ENCODE measurements around the gene FGF14. TPM values are rescaled to one million over a fixed set of nuclear protein-coding genes. Genes with fewer than 3 reads are reported as not detected.

The FGF14 gene
- total RNA-seq, 1 donor from 2014 or later, result not detected

DNA sequence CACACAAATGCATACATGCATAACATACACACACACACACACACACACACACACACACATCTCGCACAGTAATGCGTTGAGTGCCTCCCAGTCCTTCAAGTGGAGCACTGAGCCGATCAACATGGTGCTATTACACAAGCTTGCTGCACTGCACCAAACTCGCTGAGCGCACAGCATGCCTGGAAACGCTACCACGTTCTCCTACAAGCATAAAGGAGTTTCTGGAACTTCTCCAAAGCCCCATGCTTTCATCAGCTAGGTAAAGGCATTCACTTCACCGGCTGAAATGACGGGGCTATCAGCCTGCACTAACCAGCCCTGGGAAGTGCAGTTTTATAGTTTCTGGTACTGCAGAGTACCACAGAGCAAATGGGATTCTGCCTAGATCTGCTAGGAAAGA, 92.7 kb downstream of the FGF14 start:
- Mint-ChIP-seq H3K36me3 (ENCODE audit: low read depth) (no peaks in the 10 kb centered on the region), H3K9me3 (no peaks in the 10 kb centered on the region), H3K4me1 (no peaks in the 10 kb centered on the region), H3K27ac (no peak overlapping the region), H3K27me3 (no peaks in the 10 kb centered on the region), H3K4me3 (no peak overlapping the region)
- intact Hi-C loops (cut with micrococcal nuclease), result no loop called here
- no peak for DNase-seq
- ChIA-PET CTCF (no interaction called here), POLR2A (no interaction called here)
- no peak for ATAC-seq (ENCODE audit: low read depth)
- no peak for TF ChIP-seq CTCF (IDR thresholded peaks at IDR 0.05)

GRCh38 chr13:102302534-102302933, 99.3 kb downstream of the FGF14 start:
- no peak for TF ChIP-seq CTCF (IDR thresholded peaks at IDR 0.05)
- ATAC-seq (ENCODE audit: low read depth) (no peak), DNase-seq (no peak)
- Mint-ChIP-seq H3K4me3 (no peak overlapping the region), H3K27me3 (no peaks in the 10 kb centered on the region), H3K27ac (no peak overlapping the region), H3K36me3 (ENCODE audit: low read depth) (no peaks in the 10 kb centered on the region), H3K4me1 (no peaks in the 10 kb centered on the region), H3K9me3 (no peaks in the 10 kb centered on the region)
- intact Hi-C loops (cut with micrococcal nuclease), result no loop called here
- ChIA-PET POLR2A (no interaction called here), CTCF (no interaction called here)

DNA sequence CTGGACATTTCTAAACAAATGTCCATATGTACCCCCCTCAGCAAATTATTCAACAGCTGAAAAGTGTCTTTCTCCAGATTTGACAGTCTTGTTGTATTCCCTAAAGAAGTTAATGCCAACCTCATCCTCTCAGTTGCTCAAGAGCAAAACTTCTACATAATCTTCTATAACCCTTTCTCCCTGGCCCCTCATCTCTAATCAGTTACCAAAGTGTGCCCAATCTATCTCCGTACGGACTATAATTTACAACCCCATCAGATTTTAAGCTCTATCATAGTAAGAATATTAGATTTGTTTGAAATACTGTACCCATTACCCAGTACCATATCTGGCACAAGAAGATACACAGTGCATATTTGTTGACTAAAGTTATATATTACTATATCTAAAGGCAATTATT, 101.5 kb downstream of the FGF14 start:
- no peak for DNase-seq
- no peaks in the 10 kb centered on the region for H3K36me3 Mint-ChIP-seq (ENCODE audit: low read depth)
- CTCF ChIA-PET, result no interaction called here
- ATAC-seq (ENCODE audit: low read depth), result no peak
- intact Hi-C loops (cut with micrococcal nuclease), result no loop called here
- no peak overlapping the region for H3K27ac Mint-ChIP-seq
- no peak overlapping the region for H3K4me3 Mint-ChIP-seq
- no peak for TF ChIP-seq CTCF (IDR thresholded peaks at IDR 0.05)
- POLR2A ChIA-PET, result no interaction called here
- H3K4me1 Mint-ChIP-seq, result no peaks in the 10 kb centered on the region
- H3K27me3 Mint-ChIP-seq, result no peaks in the 10 kb centered on the region
- H3K9me3 Mint-ChIP-seq, result no peaks in the 10 kb centered on the region

DNA sequence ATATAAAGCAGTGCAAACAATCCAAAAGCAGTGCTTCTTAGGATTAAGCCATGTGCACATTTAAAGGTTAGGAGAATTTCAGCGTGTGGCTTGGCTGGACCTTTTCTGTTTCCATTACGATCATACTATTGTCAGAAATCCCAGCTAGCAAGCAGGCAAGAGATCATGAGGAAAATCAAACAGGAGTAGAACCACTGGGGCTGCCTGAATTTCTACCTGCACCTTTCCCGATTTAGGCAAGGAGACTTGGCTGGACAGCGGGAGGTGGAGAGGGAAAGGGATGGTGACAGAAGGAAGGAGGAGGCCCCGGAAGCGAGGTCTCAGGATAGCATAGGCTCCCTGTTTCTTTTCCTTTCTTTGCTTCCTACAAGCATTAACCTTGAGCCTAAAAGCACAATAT, 102.5 kb downstream of the FGF14 start:
- H3K27ac Mint-ChIP-seq, result no peak overlapping the region
- no peak for ATAC-seq (ENCODE audit: low read depth)
- TF ChIP-seq CTCF (IDR thresholded peaks at IDR 0.05), result no peak
- H3K9me3 Mint-ChIP-seq, result no peaks in the 10 kb centered on the region
- H3K4me3 Mint-ChIP-seq, result no peak overlapping the region
- no peaks in the 10 kb centered on the region for H3K36me3 Mint-ChIP-seq (ENCODE audit: low read depth)
- POLR2A ChIA-PET, result no interaction called here
- intact Hi-C loops (cut with micrococcal nuclease), result no loop called here
- CTCF ChIA-PET, result no interaction called here
- no peaks in the 10 kb centered on the region for H3K4me1 Mint-ChIP-seq
- DNase-seq, result no peak
- no peaks in the 10 kb centered on the region for H3K27me3 Mint-ChIP-seq

DNA sequence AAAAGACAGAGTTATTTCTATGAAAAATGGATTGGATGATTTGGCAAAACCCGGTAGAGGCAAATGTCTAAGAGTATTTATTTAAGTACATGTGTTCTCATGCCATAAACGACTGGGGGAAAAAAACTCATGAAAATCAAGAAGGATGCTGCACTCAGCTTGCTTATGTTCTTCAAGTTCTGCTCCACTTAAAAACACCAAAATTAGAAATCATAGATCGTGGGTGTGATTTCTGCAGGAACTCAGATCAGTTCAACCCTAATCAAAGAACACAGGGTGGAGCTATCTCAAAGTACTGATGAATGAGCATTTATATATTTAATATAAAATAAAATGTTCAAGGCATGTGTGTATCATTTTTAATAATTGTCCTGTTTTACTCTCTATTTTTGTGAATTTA, 103.8 kb downstream of the FGF14 start:
- no peaks in the 10 kb centered on the region for H3K27me3 Mint-ChIP-seq
- H3K4me3 Mint-ChIP-seq, result no peak overlapping the region
- no peaks in the 10 kb centered on the region for H3K4me1 Mint-ChIP-seq
- TF ChIP-seq CTCF (IDR thresholded peaks at IDR 0.05), result no peak
- no peak overlapping the region for H3K27ac Mint-ChIP-seq
- DNase-seq (no peak), ATAC-seq (ENCODE audit: low read depth) (no peak)
- POLR2A ChIA-PET, result no interaction called here
- CTCF ChIA-PET, result no interaction called here
- H3K9me3 Mint-ChIP-seq, result no peaks in the 10 kb centered on the region
- H3K36me3 Mint-ChIP-seq (ENCODE audit: low read depth), result no peaks in the 10 kb centered on the region
- intact Hi-C loops (cut with micrococcal nuclease), result no loop called here

Data from activated B cell treated with CpG ODN at 0.5 μM for 24 hours (primary cell).